Liver (tissue), 3 donors: ENCODE results near the gene ARX.

Experiments used
- CTCF ChIP-seq: fragments of 150-350 bp; IDR thresholded peaks from 2 replicates; pipeline ENCODE4 v1.5.1; 2017; ENCODE audit warnings: improper control_type of control experiment, low read depth, low read length; ENCODE audit not compliant: missing input control
- GABPA ChIP-seq, 2 donors: IDR thresholded peaks in 1 of 2; conservative IDR thresholded peaks in 1 of 2; 2 replicates each; pipeline ENCODE4 v1.6.1; 2016; ENCODE audit warnings: antibody characterized with exemption in 2 of 2, mild to moderate bottlenecking in 1 of 2, moderate library complexity in 1 of 2
- NR2F2 ChIP-seq: IDR thresholded peaks from 2 replicates; pipeline ENCODE4 v1.6.1; 2016; ENCODE audit warnings: antibody characterized with exemption
- TF ChIP-seq, protein P1 (sequence below): IDR thresholded peaks from 2 replicates; pipeline ENCODE4 v1.6.1; 2016; ENCODE audit warnings: antibody characterized with exemption
- donor health status: healthy.
- donor health status: healthy.

DNA sequence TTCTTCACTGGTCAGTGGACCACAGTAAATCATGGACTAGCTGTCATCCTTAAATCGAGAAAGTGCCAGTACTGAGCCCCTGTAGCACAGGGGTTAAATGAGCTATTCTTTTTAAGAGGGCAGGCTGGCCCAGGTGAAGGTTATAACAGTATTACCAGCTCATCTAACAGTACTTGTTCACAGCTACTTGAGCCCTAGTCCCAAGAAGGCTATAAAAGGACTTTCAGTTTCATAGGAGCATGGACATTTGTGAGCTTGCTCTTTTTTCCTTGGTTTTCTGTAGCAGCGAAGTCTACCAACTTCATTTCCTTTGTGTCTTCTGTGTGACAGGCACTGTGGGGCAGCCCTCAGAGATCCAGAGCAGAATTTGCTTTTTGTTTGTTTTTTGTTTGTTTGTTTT, 61.0 kb downstream of the ARX start:
- TF ChIP-seq CTCF: no peak
- TF ChIP-seq, protein P1, sequence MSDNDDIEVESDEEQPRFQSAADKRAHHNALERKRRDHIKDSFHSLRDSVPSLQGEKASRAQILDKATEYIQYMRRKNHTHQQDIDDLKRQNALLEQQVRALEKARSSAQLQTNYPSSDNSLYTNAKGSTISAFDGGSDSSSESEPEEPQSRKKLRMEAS: no peak
- TF ChIP-seq GABPA (IDR thresholded peaks at IDR 0.05 in 1 of 2, conservative IDR thresholded peaks at IDR 0.05 in 1 of 2): no peak
- no peak for TF ChIP-seq NR2F2
